22Rv1 (cell line): ENCODE data around the gene TMC1.

Experiments used
- ZFX ChIP-seq: fragments of 450-650 bp; IDR thresholded peaks from 2 replicates; pipeline ENCODE4 v1.6.1; 2017; ENCODE audit warnings: antibody characterized with exemption, borderline replicate concordance
- TF ChIP-seq, protein P1 (sequence below): fragments of 450-650 bp; IDR thresholded peaks from 2 replicates; pipeline ENCODE4 v1.5.1; 2017; ENCODE audit warnings: mild to moderate bottlenecking

DNA sequence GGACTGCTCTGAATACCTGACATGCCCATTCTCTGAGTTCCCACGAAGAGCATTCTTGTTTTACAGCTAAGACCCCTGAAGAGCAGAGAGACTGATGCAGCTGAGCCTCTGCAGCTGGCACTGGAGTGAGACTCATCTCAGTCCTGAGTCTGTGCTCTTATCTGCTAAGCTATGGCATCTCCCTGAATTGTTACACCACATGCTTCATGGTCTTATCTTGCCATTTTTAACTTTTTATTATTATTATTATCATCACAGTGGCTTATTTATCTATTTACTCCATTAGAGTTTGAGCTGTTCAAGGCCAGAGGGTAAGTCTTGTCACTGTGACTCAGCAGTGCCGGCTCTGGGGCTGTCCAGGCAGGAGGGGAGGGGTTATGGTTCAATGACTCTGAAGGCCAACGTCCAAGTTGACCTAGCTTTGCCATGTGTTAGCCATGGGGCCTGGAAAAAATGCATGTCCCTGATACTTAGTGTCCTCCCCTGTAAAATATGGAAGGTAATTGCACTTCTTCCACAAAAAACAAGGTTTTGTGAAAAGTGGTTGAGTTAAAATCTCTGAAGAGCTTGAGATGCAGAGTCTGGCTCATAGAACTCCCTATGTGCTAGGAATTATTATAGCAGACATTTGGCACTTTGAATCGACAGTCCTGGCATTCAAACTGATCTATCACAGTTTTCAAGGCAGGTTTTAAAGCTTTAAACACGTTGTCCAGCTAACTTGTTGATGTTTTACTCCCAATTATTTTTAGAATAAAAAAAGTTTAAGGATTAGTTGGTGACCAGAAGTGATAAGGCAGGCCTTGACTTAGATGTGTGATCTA lies 336.9 kb downstream of the TMC1 start:
- TF ChIP-seq, protein P1, sequence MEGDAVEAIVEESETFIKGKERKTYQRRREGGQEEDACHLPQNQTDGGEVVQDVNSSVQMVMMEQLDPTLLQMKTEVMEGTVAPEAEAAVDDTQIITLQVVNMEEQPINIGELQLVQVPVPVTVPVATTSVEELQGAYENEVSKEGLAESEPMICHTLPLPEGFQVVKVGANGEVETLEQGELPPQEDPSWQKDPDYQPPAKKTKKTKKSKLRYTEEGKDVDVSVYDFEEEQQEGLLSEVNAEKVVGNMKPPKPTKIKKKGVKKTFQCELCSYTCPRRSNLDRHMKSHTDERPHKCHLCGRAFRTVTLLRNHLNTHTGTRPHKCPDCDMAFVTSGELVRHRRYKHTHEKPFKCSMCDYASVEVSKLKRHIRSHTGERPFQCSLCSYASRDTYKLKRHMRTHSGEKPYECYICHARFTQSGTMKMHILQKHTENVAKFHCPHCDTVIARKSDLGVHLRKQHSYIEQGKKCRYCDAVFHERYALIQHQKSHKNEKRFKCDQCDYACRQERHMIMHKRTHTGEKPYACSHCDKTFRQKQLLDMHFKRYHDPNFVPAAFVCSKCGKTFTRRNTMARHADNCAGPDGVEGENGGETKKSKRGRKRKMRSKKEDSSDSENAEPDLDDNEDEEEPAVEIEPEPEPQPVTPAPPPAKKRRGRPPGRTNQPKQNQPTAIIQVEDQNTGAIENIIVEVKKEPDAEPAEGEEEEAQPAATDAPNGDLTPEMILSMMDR, result no peak
- no peak for TF ChIP-seq ZFX
